ENCODE results near the gene GIGYF1. TPM values are rescaled to one million over a fixed set of nuclear protein-coding genes. Genes with fewer than 3 reads are reported as not detected.

Gene GIGYF1
- total and polyA plus RNA-seq, 2 of the 13 experiments (the other 11 are each of a cell fraction or from before 2014, with no cell fraction given) = 7.6 to 16.1 TPM

GRCh38 chr7:100705753-100706671 is 12.0 kb upstream of the GIGYF1 start, which contains the start of gene POP7 (continued):
- TF ChIP-seq ZBED4 (CRISPR knock-in tag; IDR thresholded peaks at IDR 0.05; ENCODE audit: borderline replicate concordance) = 0 out of 2 replicates have a peak, but pooled peaks have one; percentile 44
- peak; percentile 84 for TF ChIP-seq DRAP1 (CRISPR knock-in tag; IDR thresholded peaks at IDR 0.05)
- TF ChIP-seq TFAP4 (IDR thresholded peaks at IDR 0.05; ENCODE audit: borderline replicate concordance, low read depth) = no peak; the same call in 1 of the 2 replicates
- 0 out of 2 replicates have a peak, but pooled peaks have one; percentile 24 for TF ChIP-seq ZNF580 (CRISPR knock-in tag; IDR thresholded peaks at IDR 0.05; ENCODE audit: borderline replicate concordance, low read depth)
- 0 out of 2 replicates have a peak, but pooled peaks have one; percentile 40 for TF ChIP-seq HOMEZ (CRISPR knock-in tag; IDR thresholded peaks at IDR 0.05; ENCODE audit: low read depth)
- TF ChIP-seq CENPT (CRISPR knock-in tag; IDR thresholded peaks at IDR 0.05; ENCODE audit: low read depth) = no peak
- no peak for TF ChIP-seq MLLT10 (CRISPR knock-in tag; IDR thresholded peaks at IDR 0.05)
- TF ChIP-seq TOE1 (CRISPR knock-in tag; IDR thresholded peaks at IDR 0.05) = no peak
- no peak for TF ChIP-seq FLYWCH1 (CRISPR knock-in tag; IDR thresholded peaks at IDR 0.05)
- TF ChIP-seq RARA (CRISPR knock-in tag; IDR thresholded peaks at IDR 0.05) = no peak
- TF ChIP-seq ATF1 (CRISPR knock-in tag; IDR thresholded peaks at IDR 0.05) = no peak
- no peak for TF ChIP-seq PHB2 (IDR thresholded peaks at IDR 0.05; ENCODE audit: partially characterized antibody)
- peak; percentile 29 for TF ChIP-seq SRSF1 (optimal IDR thresholded peaks at IDR 0.05; ENCODE audit: low read depth, low read length)
- 0 out of 2 replicates have a peak, but pooled peaks have one; percentile 56 for TF ChIP-seq SALL2 (CRISPR knock-in tag; IDR thresholded peaks at IDR 0.05)
- peak; percentile 87 for TF ChIP-seq ZNF558 (CRISPR knock-in tag; IDR thresholded peaks at IDR 0.05; ENCODE audit: borderline replicate concordance)
- TF ChIP-seq MYPOP (CRISPR knock-in tag; IDR thresholded peaks at IDR 0.05) = no peak
- TF ChIP-seq ATF5 (CRISPR knock-in tag; IDR thresholded peaks at IDR 0.05; ENCODE audit: low read depth) = peak; percentile 75; the same call in 1 of the 2 replicates
- TF ChIP-seq ZNF891 (CRISPR knock-in tag; IDR thresholded peaks at IDR 0.05) = no peak
- TF ChIP-seq ZNF709 (CRISPR knock-in tag; IDR thresholded peaks at IDR 0.05) = no peak; the same call in 1 of the 2 replicates

All from HepG2 (cell line).